ENCODE measurements around the gene S100A12.

S100A12 gene

GRCh38 chr1:153368495-153368894 lies 6.9 kb downstream of the S100A12 start:
- DNase-seq (ENCODE audit: low spot score): no peak

GRCh38 chr1:153367090-153367489 lies 8.3 kb downstream of the S100A12 start:
- no peak for DNase-seq (ENCODE audit: low spot score)

GRCh38 chr1:153366261-153366660 lies 9.2 kb downstream of the S100A12 start:
- no peak for DNase-seq (ENCODE audit: low spot score)

DNA sequence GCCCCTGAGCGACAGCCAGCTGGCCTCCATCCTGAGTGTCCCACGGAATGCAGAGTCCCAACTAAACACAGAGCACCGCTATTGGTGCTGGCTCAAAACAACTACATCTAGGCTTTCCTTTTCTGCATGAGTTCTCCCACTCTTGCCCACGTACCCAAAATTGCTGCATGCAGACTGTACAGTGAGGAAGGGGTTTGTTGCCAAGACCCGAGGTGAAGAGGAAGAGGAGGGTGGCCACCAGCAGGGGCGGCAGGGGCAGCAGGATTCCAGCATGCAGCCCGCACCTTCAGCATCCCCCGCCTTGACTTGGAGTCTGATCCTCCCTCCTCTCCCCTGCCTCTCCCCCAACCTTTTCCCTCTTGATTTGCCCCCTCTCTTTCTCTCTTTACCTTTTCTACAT lies 9.7 kb downstream of the S100A12 start:
- DNase-seq (ENCODE audit: low spot score): no peak

DNA sequence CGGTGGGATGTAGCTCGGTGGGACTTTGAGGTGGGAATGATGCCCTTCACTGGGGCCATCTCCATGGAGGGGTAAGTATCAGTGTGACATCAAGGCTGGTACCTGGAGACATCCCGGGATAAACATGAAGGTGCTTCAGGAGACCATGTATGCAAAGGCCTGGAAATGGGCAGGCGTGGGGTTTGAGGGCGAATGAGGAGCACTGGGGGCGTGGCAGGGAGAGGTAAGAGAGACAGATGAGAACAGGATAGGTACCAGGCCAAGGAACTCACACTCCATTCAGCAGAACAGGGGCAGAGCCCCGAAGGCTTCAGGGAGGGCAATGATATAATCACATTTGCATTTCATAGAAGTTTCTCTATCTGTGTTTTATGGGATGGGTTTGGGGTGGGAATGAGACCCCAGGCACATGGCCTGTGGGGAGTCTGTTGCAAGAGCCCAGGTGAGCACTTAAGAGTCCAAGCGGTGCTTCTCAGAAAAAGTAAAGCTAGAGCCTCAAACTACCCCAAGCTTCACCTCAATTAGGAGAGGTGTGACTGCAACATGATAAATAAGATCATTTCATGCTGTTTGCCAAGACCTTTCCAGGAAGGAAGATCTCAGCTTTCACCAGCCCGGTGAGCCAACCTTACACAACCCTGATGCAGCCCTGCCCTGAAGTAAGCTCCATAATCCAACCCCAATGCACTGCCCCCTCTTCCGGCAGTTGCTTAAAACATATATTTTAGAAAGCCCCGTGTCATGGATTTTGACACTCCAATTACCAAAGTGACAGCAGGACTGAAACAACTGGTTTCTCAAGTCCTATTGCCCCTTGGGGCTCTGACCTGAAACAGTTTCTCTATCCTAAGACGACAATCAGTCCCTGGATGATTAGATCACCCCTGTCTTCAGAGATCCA lies 10.4 kb downstream of the S100A12 start:
- DNase-seq (ENCODE audit: low spot score): no peak

- DNase-seq (ENCODE audit: low spot score): no peak
These were observed 11.3 kb downstream of the S100A12 start for GRCh38 chr1:153364156-153364555.

- DNase-seq (ENCODE audit: low spot score): no peak
These were observed 11.8 kb downstream of the S100A12 start for GRCh38 chr1:153363641-153364040.

DNA sequence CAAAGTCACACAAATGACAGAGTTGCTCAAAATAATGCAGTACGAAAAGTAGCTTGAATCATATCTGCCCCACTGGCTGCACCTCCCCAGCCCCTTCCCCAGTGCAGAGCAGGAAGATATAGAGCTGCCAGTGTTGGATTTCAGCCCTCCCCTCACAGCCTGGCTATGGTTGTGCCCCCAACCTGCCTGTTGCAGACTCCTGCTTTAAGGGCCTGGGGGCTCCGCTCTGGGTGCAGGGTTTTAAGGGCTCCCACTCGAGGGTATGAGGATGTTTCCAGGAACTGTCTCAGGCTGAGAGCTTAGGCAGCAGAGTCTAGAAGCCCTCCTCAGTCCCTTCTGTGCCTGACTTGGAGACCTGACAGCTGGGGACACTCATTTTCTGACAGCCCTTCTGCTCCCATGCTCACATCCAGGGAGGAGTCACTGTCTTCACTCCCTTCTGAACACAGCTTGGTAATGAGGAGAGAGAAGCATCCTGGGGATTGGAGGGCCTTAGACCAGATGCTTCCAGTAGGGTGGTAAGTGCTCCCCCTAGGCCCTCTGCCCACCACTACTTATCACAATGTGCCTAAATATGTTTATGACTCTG lies 13.1 kb downstream of the S100A12 start:
- DNase-seq (ENCODE audit: low spot score): no peak

- DNase-seq (ENCODE audit: low spot score): no peak
These were observed 13.8 kb downstream of the S100A12 start for GRCh38 chr1:153361480-153362109.

DNA sequence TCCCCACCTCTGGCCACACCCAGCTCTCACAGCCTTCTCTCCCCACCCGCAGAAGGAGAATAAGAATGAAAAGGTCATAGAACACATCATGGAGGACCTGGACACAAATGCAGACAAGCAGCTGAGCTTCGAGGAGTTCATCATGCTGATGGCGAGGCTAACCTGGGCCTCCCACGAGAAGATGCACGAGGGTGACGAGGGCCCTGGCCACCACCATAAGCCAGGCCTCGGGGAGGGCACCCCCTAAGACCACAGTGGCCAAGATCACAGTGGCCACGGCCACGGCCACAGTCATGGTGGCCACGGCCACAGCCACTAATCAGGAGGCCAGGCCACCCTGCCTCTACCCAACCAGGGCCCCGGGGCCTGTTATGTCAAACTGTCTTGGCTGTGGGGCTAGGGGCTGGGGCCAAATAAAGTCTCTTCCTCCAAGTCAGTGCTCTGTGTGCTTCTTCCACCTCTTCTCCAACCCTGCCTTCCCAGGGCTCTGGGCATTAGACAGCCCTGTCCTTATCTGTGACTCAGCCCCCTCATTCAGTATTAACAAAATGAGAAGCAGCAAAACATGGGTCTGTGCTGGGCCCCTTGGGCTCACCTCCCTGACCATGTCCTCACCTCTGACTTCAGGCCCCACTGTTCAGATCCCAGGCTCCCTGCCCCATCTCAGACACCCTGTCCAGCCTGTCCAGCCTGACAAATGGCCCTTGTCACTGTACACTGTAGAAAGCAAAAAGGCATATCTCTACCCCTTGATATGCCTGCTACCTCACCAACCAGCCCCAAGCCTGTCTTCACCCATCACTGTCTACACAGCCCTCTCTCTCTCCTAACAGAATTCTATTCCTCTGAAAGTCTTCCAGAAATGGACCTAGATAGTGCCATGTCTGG lies 14.6 kb downstream of the S100A12 start:
- no peak for DNase-seq (ENCODE audit: low spot score)

DNA sequence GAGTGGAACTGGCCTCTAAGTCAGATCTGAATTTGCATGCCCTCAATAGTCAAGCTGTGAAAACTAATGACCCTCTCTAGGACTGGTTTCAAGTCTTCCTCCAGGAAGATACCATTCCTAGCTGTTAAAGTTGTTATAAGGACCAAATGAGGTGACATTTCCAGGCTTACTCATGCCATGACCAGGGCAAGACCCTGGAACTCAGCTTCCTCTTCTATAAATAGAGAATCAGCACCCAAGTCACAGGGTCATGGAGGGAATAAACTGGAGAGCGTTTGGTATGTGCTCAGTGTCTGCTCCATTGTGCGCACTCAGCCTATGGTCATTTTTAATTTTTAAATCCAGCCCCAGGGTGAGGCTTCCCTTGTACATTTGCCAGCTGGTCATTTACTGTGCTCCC lies 15.2 kb downstream of the S100A12 start:
- DNase-seq (ENCODE audit: low spot score): no peak

DNA sequence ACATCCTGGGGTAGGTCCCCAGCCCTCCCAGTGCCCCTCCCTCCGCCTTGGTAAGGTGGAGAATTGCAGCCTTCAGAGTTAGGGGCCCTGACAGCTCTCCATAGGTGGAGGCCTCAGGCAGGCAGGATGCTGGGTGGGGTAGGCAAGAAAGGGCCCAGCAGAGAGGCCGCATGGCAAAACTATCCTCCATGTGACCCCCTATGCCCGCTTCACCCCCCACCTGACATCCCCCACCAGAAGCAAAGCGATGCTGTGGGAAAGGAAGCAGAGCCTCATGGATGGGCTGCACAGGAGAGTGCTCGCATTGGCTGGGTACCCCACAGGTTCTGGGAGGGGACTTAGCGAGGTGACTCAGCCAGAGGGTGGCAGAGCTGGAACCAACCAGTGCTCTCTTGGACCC lies 16.2 kb downstream of the S100A12 start:
- DNase-seq (ENCODE audit: low spot score): no peak

DNA sequence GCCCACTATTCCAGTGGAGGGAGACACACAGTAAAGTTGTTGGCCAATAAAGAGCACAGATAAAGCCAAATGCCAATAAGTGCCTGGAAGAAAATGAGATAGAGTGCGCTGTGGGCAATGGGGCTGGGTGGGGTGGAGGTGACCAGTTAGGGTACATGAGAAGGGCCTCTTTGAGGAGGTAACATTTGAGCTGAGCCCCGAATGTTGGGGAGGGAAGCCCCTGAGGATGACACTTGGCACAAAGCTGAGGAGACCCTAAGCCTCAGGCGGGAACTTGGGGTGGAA lies 16.8 kb downstream of the S100A12 start:
- no peak for DNase-seq (ENCODE audit: low spot score)

DNA sequence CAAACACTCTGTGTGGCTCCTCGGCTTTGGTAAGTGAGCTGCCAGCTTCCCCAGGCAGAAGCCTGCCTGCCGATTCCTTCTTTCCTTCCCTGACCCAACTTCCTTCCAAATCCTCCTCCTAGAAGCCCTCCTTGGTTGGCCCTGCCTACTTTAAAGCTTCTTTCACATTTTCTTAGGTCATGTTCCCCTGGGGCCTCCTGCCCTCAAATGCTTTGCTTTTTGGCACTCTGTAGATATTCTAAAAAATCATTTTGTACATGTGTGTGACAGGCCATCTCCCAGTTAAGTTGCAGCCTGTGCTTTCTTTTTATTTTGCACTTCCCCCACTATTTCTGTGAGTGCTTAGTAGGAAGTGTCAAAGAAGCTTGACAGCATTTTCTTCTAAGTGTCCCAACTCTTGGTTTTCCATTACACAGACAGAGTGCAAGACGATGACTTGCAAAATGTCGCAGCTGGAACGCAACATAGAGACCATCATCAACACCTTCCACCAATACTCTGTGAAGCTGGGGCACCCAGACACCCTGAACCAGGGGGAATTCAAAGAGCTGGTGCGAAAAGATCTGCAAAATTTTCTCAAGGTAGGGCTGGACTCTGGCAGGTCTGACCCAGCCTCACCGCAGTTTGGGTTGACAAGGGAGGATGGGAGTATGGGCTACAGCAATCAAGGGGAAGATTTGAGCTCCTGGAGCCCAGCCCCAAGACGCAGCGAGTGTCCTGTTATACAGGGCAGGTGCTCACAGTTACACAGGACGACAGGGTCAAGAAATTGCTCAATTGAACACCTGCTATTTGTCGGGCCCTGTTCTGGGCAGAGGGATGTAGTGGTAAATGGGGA lies 17.3 kb downstream of the S100A12 start, which contains the start of gene S100A9:
TSS of gene S100A9 (plus strand) at position 2 of the 838 bp plus-strand sequence. CDS start at position 432, 430 bp downstream.
- no peak for DNase-seq (ENCODE audit: low spot score)

DNA sequence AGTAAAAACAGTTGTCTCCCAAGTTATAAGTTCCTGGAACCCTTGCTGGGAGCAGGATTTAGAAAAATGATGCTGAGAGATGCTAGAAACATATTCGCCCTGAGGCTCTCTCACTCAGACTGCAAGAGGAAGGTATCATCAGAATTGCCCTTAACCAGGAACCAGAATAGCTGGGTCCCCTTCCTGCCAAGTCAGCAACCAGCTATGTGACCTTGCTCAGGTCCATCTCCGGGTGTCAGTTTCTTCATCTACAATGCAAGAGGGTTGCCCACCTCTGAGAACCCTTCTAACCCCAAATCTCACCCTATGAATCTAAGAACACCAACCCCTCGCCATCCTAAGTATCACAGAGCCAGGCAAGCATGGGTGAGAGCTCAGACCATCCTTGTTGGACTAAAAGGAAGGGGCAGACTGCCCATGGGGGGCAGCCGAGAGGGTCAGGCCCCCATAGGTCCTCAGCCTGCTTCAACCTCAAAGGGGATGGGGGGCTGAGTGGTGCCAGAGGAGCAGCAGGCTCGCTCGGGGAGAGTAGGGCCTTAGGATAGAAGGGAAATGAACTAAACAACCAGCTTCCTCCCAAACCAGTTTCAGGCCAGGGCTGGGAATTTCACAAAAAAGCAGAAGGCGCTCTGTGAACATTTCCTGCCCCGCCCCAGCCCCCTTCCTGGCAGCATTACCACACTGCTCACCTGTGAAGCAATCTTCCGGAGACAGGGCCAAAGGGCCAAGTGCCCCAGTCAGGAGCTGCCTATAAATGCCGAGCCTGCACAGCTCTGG lies 18.2 kb downstream of the S100A12 start:
- DNase-seq (ENCODE audit: low spot score): no peak

DNA sequence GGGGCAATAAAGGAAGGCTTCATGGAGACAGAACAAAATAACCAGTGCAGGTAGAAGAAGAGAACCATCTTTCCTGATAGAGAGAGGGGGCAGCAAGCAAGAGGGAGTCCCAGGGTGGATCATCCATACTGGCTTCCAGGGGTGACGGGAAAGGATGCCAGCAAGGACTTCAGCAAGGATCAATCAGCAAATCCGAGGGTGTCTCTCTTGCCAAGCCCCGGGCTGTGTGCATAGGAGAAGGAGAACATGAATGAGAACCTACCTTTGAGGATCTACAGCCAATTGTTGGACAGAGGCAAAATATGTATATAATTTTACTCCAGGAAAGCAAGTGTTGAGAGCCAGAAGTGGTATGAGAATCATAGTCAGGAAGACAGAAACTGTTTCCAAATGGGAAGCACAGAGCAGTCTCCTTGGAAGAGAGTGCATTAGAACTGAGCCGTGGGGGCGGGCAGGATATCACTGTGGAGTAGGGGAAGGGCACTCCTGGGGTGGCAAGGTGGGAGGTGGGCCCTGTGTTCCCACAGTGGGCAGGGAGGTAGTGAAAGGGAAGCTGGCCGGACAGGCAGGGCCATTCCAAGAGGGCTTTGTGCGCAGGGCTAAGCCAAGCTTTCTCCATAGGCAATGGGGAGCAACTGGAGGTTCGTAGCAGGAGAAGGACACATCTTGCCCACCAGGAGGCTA lies 18.9 kb downstream of the S100A12 start:
- DNase-seq (ENCODE audit: low spot score): no peak

- peak; percentile 54 for DNase-seq (ENCODE audit: low spot score)
These were observed 19.9 kb downstream of the S100A12 start for GRCh38 chr1:153355445-153356071.

- DNase-seq (ENCODE audit: low spot score): no peak
These were observed 20.8 kb downstream of the S100A12 start for GRCh38 chr1:153354515-153355193.

All from activated CD4-positive, alpha-beta T cell treated with anti-CD3 and anti-CD28 coated beads, Interleukin-2, Interleukin-4, amounts not matched to agents 100 ng/mL and 50 ng/mL, durations not matched to agents 16 hours and 8 hours (primary cell).